Measurements from ENCODE around the gene ARFGEF2. TPM values are rescaled to one million over a fixed set of nuclear protein-coding genes. Genes with fewer than 3 reads are reported as not detected.

The ARFGEF2 gene
- total RNA-seq, 4 donors from 2014 or later = 23.7 to 37.0 (median 28.1) TPM

DNA sequence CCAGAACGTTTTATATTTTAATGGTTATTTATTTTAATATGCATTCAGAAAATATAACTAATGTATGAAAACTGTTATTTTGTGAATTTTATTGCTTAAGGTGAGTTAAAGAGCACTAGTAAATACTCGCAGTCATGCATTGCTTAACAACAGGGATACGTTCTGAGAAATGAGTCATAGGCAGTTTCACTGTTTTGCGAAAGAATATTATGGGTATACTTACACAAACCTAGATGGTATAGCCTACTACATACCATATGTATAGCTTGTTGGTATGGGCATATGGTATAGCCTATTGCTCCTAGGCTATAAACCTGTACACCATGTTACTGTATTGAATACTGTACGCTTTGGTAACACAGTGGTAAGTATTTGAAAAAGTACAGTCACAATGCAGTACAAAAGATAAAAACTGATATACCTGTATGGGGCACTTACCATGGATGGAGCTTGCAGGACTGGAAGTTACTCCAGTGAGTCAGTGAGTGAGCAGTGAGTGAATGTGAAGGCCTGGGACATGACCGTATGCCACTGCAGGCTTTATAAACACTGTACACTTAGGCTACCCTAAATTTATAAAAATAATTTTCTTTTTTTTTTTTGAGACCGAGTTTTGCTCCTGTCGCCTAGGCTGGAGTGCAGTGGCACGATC is 38.5 kb downstream of the ARFGEF2 start:
- peaks cover 0 to 23% (median 0%) of the 10 kb centered on the region in 3 donors for H3K4me1 ChIP-seq
- no peak for TF ChIP-seq POLR2A (IDR thresholded peaks at IDR 0.05)
- TF ChIP-seq, protein P1, sequence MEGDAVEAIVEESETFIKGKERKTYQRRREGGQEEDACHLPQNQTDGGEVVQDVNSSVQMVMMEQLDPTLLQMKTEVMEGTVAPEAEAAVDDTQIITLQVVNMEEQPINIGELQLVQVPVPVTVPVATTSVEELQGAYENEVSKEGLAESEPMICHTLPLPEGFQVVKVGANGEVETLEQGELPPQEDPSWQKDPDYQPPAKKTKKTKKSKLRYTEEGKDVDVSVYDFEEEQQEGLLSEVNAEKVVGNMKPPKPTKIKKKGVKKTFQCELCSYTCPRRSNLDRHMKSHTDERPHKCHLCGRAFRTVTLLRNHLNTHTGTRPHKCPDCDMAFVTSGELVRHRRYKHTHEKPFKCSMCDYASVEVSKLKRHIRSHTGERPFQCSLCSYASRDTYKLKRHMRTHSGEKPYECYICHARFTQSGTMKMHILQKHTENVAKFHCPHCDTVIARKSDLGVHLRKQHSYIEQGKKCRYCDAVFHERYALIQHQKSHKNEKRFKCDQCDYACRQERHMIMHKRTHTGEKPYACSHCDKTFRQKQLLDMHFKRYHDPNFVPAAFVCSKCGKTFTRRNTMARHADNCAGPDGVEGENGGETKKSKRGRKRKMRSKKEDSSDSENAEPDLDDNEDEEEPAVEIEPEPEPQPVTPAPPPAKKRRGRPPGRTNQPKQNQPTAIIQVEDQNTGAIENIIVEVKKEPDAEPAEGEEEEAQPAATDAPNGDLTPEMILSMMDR (IDR thresholded peaks at IDR 0.05) = no peak
- H3K27me3 ChIP-seq = no peaks in the 10 kb centered on the region
- H3K4me3 ChIP-seq = no peak overlapping the region
- no peak overlapping the region for H3K27ac ChIP-seq
- H3K36me3 ChIP-seq = peaks cover 3 to 84% (median 7%) of the 10 kb centered on the region in 3 donors
- no peak for DNase-seq
- H3K9me3 ChIP-seq = no peaks in the 10 kb centered on the region
- WGBS, 2 donors = 80 to 83% methylated on average over 9 of the region's 9 CpGs
- intact Hi-C loops (cut with DNase I) = no loop called here

DNA sequence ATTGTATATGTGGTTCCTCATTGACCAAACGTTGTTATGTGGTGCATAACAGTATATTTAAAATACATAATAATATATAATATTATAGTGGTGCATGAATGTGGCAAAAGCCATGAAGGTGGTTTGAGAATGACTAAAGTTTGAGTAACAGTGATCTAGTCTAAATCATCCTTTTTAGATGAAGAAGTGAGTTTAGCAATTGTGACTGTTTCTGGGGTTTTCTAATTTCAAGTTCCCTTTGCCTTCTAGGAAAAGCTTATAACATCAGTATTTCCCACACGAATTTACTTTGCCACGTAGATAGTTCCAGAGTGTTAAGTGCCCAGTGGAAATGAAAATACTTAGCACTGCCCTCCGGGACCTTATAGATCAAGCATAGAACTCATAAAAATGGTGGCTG is 40.9 kb downstream of the ARFGEF2 start:
- 80% methylated on average over 4 of the region's 4 CpGs for WGBS, 2 donors
- intact Hi-C loops (cut with DNase I) = no loop called here
- Histone ChIP-seq H3K9me3 (no peaks in the 10 kb centered on the region), H3K36me3 (peaks cover 0 to 81% (median 0%) of the 10 kb centered on the region in 3 donors), H3K27me3 (no peaks in the 10 kb centered on the region), H3K4me3 (no peak overlapping the region), H3K27ac (peak overlapping the region in 3 of 4 donors; percentile 29 to 66 (median 49)), H3K4me1 (peaks cover 0 to 33% (median 0%) of the 10 kb centered on the region in 3 donors)
- DNase-seq = no peak
- TF ChIP-seq, protein P1 (IDR thresholded peaks at IDR 0.05) = no peak
- TF ChIP-seq POLR2A (IDR thresholded peaks at IDR 0.05) = no peak

DNA sequence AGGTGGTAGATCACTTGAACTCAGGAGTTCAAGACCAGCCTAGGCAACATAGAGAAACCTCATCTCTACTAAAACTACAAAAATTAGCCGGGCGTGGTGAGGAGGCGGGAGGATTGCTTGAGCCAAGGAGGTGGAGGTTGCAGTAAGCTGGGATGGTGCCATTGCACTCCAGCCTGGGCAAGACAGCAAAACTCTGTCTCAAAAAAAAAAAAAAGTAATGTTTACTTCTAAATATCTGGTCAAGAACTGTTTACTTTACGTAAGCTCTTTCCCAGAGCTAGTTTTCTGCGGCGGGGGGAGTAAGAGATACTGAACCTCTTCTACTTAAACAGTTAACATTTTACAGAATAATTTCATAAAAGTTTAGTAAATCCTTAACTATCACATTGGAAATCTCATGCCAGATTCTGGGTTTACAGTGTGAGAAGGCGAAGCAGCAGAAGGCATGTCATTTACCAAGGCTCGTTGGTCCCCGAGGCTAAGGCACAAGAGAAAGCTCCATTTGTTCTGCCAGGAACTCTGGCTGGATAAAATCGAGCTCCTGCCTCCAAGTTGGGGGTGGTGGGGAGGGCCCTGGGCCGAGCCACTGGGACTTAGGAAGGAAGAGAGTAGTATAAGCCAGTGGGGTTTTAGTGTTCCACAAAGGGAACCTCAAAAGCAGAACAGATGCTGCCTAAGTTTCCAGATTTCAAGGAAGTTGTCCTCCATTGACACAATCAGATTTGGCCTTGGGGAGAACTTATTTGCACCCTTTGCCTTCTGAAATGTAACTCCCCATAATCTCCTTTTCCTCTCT is 41.7 kb downstream of the ARFGEF2 start:
- H3K4me3 ChIP-seq = no peak overlapping the region
- WGBS, 2 donors = 54 to 55% methylated on average over 11 of the region's 11 CpGs
- peaks cover 0 to 33% (median 0%) of the 10 kb centered on the region in 3 donors for H3K4me1 ChIP-seq
- peak overlapping the region in 3 of 4 donors; percentile 49 to 66 (median 53) for H3K27ac ChIP-seq
- intact Hi-C loops (cut with DNase I) = no loop called here
- H3K27me3 ChIP-seq = no peaks in the 10 kb centered on the region
- TF ChIP-seq POLR2A (IDR thresholded peaks at IDR 0.05) = no peak
- TF ChIP-seq, protein P1 (IDR thresholded peaks at IDR 0.05) = no peak
- no peaks in the 10 kb centered on the region for H3K9me3 ChIP-seq
- peaks cover 0 to 81% (median 0%) of the 10 kb centered on the region in 3 donors for H3K36me3 ChIP-seq
- no peak for DNase-seq

DNA sequence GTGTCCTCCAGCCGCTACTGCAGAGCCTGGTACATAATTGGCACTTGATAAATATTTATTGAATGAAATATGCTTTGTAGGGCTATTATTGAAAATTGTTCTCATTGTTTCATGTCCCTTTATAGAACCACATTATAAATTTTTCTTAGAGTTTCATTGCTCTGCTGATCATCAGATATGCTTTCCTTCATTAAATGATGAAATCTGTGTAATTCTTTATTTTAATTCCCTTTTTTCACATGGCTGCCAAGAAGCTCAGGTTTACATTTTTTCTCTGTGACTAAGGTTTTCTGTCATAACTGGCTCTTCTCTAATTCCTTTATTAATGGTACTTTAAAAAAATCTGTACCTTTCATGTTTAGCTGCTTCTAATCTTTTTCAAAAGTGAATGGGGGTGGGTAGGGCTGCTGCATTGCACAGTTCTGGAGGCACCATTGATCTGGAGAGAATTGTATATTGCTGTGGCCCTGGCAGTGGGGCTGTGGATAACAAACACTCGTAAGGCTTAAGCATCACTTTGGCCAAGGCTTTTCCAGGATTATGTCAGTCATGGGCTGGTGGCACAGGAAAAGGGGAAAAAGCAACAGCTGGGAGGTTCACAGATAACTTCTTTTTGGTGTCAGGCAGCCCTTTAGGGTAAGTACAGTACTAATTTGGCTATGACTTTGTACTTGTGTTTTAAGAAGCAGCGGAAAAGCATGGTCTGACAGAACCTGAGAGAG is 43.8 kb downstream of the ARFGEF2 start:
- H3K4me1 ChIP-seq = peaks cover 0 to 33% (median 0%) of the 10 kb centered on the region in 3 donors
- no peak overlapping the region for H3K4me3 ChIP-seq
- 44 to 64% methylated on average over 3 of the region's 3 CpGs for WGBS, 2 donors
- no peak for DNase-seq
- H3K36me3 ChIP-seq = peaks cover 5 to 81% (median 5%) of the 10 kb centered on the region in 3 donors
- intact Hi-C loops (cut with DNase I) = no loop called here
- no peaks in the 10 kb centered on the region for H3K27me3 ChIP-seq
- H3K9me3 ChIP-seq = no peaks in the 10 kb centered on the region
- TF ChIP-seq, protein P1 (IDR thresholded peaks at IDR 0.05) = no peak
- TF ChIP-seq POLR2A (IDR thresholded peaks at IDR 0.05) = no peak
- H3K27ac ChIP-seq = peak overlapping the region in 3 of 4 donors; percentile 29 to 61 (median 56)
